NCI-H2171 treated with DMSO at 0.1 percent for 48 hours (cell line): ENCODE results near the gene UGT1A8.

Source experiments
- DNase-seq: peaks from one replicate; lab custom pipeline; 2025; lab: John Stamatoyannopoulos, UW

The UGT1A8 gene

DNA sequence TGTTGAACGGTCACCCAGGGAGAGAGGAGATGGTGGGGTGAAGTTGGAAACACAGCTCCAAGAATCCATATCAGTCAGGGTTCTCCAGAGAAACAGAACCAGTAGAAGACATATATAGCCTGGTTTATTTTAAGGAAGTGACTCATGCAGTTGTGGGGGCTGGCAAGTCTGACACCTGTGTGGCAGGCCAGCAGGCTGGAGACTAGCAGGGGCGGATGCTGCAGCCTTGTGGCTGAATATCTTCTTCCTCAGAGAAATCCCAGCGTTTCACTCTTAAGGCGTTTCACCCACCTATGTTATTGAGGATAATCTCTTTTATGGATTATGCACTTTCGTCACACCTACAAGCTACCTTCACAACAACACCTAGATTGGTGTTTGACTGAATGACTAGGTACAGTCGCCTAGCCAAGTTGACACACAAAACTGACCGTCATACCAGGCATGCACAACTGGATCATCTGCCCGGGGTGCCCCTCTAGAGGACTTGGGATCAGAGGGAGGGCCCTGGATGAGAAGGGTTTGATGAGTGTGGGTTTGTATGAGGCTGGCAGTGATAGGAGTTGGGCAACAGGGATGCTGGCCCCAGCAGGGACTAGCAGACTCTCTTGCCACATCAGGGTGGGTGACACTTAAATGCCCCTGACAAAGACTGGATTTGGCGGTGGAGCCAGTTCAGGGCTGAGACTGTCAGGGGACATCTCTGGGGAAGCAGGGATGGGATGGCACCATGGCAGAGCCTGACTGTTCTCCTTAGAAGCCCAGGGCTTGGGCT, 184.1 kb downstream of the UGT1A8 start:
- no peak for DNase-seq

DNA sequence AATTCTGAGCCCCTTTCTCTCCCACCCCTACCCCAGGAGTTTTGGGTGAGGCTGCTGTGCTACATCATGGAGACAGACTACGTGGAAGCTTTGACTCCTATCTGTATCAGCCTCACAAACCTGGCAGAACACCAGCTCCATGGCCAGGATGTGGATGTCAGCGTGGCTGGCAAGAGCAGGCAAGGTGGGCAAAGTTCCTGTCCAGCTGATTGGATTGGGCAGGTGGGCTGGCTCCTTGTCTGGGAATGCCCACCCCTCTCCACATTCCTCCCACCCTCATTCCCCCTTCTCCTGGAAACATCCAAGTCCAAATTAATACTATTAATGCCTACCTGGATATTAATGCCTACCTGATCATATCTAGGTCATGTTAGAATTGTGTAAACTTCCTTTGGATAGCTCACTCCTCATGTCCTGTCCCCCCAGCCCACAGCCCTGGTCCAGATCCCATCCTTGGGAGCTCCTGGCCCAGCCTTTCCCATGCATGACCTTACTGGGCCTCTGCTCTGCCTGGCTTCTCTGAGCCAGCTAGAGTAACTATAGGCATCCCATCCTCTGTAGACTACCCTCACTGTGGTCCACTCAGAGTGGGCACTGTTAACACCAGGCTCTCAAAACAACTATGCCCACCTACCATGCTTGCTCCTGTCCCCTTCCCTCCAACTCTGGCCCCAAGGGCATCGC, 184.8 kb downstream of the UGT1A8 start:
- no peak for DNase-seq

- DNase-seq, result no peak
These were observed 186.0 kb downstream of the UGT1A8 start for GRCh38 chr2:233803292-233803911.

- DNase-seq, result no peak
These were observed 186.6 kb downstream of the UGT1A8 start for GRCh38 chr2:233803994-233804393.

DNA sequence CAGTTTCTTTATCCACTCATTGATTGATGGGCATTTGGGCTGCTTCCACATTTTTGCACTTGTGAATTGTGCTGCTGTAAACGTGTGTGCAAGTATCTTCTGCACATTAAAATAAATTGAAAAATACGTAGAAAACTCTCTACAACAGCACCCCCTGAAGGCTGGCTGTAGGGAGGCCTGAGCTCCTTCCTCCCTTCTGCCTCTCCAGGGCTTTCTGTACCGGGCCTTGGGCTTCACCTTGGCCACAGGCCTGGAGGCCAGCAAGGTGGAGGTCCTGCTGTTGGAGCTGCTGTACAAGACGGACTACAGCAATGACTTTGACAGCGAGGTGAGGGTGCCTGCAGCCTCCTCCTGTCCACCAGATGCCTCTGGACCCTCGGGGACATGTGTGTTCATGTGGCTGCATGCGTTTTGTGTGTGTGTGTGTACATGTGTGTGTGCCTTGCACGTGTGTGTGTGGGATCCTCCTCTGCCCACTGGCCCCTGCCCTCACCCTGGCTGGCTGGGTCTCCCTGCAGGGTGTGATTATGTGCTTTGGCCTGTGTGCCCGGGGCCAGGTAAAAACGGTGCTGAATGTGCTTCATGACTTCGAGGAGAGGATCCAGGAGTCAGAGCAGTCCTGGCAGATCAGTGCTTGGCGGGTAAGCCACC, 189.9 kb downstream of the UGT1A8 start:
- DNase-seq, result no peak

DNA sequence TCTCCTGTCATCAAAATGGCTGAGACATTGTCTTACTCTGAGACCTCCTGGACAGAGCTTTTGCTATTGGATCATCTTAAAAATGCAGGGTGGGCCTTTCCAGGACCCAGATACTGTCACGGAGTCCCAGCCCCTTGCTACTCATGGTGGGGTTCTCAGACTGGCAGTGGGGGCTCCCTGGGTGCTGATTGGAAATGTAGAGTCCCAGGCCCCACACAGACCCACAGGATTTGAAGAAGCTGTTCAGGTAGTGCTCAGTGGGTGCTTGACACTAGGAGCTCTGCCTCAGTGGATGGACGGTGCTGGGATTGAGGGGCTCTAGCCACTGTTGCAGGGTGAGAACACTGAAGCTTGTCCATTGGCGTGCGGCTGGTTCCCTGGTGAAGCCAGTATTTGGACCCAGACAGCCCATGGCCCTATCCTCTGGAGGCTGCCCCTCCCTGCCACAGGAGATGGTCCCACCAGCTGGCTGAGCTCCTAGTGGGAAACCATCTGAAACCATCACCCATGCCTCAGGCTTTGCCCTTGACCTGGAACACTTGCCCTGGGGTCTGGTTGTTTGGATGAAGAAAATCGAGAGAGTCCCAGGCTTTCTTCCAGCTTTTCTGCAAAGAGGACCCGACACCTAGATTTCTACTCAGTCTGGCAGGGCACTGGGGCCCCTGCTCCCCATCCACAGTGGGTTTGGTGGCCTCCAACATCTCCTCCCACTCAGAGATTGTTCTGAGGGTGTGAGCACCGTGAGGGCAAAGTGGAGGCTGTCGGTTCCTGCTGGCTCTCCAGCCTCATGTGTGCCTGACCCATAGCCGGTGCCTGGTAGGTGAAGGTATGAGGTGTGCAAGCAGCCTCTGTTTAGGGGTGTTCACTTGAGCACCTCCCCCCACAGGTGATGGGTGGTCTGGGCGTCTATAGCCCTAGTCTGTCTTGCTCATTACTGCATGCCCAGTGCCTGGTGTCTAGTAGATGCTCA, 190.8 kb downstream of the UGT1A8 start:
- no peak for DNase-seq

DNA sequence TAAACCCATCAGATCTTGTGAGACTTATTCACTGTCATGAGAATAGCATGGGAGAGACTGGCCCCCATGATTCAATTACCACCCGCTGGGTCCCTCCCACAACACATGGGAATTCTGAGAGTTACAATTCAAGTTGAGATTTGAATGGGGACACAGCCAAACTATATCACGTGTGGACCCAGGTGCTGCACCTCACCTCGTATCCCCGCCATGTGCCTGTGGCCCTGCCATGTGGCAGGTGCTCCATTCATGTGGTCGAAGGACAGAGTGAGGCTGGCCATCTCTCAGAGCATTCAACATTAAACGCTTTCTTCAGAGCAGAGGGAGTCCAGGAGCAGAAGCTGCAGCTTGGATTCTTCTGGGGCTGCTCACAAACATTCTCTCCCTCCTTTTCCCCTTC, 193.0 kb downstream of the UGT1A8 start:
- DNase-seq, result no peak

- no peak for DNase-seq
These were observed 193.7 kb downstream of the UGT1A8 start for GRCh38 chr2:233811087-233811486.

DNA sequence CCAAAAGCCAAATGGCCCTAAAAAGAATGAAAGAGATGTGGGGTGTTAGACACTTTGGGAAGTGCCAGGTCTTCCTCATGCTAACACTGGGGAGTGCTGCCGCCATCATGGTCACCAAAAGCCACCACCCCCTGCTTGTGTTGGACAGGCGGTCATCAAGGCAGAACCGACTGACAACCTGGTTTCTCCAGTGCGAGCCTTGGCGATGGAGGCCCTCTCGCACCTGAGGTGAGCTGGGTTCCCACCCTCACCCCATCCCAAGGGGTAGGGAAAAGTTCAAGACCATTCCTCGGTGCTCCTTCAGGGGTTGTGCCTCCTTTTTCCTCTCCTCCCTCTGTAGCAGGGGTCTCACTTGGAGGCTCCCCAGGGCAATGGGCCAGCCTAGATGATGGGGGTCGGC, 194.3 kb downstream of the UGT1A8 start:
- DNase-seq, result no peak

DNA sequence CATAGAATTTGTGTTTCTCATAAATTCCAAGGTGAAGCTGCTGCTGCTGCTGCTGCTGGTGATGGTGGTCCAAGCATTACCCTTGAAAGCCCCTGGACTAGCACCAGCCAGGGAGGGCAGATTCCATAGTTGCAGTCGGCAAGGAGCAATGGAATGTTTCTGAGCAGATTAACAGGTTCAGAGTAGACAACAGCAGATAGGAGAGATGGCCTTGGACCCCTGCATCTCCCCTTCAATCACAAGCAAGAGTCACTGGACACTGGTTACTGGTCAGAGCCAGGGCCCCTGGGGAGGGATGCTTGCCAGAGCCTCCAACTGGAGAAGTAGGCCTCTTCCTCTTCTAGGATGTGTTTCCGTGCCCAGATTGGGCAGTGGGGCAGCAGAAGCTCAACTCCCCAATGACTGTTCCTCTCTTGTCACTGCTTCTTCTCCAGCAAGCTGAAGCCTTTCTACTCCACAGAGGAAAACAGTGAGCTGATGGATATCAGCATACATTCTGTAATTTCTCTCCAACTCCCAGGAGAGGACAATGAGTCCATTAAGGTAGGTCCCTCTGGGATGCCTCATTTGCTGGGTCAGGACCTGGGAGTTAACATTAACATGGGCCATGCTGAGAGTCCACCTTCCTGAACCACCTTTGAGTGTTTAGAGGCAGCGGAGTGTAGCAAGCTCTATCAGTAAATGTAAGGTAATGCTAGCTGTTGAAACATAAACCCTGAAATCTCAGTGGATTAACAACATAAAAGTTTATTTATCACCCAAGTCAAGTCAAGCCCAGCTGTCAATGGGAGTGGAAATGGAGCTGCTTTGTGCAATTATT, 196.0 kb downstream of the UGT1A8 start:
- no peak for DNase-seq

DNA sequence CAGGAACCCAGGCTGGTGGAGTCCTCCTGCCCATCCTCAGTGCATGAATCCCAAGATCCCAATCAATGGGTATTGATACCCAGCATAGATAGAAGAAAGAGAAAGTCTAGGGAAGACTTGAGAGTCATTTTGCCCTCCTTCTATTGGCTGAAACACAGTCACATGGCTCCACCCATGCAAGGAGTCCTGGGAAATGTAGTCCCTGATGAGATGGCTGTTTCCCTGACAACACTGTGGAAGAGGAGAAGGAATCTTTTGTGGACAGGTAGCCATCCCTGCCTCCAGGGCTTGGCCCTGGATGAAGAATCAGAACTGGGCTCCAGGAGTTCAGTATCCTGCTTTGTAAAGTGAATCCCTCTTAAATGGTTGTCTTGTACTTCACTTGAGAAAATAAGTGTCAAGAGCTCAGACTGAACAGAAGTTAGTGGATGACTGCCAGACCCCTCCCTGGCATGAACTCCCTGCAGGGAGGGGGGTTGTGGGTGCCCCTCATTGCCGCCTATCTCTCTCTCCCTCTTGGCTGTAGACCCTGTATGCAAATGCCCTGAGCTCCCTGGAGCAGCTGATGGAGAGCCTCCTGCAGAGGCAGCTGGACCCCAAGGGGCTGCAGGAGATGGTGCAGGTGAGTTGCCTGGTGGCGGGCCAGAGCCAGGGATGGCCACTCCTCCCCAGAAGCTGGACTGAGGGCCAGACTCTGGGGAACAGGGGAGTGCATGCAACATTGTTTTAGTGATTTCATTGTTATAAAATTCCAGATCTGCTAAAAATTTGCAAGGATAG, 196.8 kb downstream of the UGT1A8 start:
- DNase-seq, result no peak

GRCh38 chr2:233815861-233816260, 198.4 kb downstream of the UGT1A8 start:
- no peak for DNase-seq

GRCh38 chr2:233816334-233816733, 198.9 kb downstream of the UGT1A8 start:
- peak; percentile 46 for DNase-seq

DNA sequence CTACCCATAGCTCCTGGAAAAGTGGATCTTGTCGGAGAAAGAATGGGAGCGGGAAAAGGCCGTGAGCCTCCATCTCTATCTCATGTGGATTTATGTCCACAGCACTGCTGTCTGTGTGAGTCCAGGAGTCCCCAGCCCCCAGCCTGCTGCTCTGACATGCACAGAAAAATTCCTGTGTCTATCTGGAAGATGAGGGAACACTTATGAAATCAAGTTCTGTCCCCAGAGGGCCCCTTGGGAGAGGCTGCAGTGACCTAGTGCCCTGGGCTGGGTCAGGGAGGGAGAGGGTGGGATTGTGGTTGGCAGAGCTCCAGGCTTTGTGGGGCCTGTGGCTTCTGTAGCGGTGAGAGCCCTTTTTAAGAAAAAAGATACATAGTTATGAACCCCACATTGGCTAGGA, 199.3 kb downstream of the UGT1A8 start:
- DNase-seq, result no peak

- DNase-seq, result no peak
These were observed 200.0 kb downstream of the UGT1A8 start for GRCh38 chr2:233817361-233817911.

GRCh38 chr2:233817995-233818638, 200.7 kb downstream of the UGT1A8 start:
- DNase-seq, result no peak

GRCh38 chr2:233818639-233819621, 201.5 kb downstream of the UGT1A8 start:
- no peak for DNase-seq
